PC-9 (cell line): ENCODE data around the gene ST6GALNAC3.

Source experiments
- EZH2 ChIP-seq: fragments of 200-600 bp; sonication (generic); IDR thresholded peaks from 2 replicates; pipeline ENCODE4 v1.8.0; 2017; ENCODE audit warnings: antibody characterized with exemption, low read depth
- TF ChIP-seq, protein P1 (sequence below): fragments of 200-600 bp; sonication (generic); conservative IDR thresholded peaks from 2 replicates; pipeline ENCODE4 v1.6.1; 2017; ENCODE audit warnings: mixed run types, antibody characterized with exemption, mild to moderate bottlenecking, moderate library complexity

DNA sequence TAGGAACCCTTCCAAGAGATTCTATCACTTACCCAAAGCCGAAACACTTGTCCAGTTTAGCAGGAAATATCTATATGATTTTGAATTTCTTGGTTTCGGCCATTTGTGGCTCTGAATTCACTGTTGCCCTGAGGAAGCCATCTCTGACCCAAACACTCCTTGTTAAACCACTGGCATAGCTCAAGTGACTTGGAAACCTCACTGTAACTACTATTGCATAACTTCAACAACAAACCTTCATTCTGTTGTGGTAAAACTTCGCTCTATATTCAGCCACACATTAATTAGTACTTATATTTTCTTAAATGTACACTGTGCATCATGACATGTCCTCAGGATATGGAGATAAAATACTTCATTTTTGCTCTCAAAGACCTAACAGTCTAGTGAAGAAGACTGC is 63.2 kb downstream of the ST6GALNAC3 start:
- TF ChIP-seq, protein P1, sequence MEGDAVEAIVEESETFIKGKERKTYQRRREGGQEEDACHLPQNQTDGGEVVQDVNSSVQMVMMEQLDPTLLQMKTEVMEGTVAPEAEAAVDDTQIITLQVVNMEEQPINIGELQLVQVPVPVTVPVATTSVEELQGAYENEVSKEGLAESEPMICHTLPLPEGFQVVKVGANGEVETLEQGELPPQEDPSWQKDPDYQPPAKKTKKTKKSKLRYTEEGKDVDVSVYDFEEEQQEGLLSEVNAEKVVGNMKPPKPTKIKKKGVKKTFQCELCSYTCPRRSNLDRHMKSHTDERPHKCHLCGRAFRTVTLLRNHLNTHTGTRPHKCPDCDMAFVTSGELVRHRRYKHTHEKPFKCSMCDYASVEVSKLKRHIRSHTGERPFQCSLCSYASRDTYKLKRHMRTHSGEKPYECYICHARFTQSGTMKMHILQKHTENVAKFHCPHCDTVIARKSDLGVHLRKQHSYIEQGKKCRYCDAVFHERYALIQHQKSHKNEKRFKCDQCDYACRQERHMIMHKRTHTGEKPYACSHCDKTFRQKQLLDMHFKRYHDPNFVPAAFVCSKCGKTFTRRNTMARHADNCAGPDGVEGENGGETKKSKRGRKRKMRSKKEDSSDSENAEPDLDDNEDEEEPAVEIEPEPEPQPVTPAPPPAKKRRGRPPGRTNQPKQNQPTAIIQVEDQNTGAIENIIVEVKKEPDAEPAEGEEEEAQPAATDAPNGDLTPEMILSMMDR = no peak
- no peak for TF ChIP-seq EZH2
